Activated CD8-positive, alpha-beta T cell treated with anti-CD3 and anti-CD28 coated beads for 36 hours (primary cell): Measurements from ENCODE around the gene CD36. TPM values are rescaled to one million over a fixed set of nuclear protein-coding genes. Genes with fewer than 3 reads are reported as not detected.

Source experiments
- ATAC-seq: fragments of 200-7000 bp; cut with Tn5 transposase; one replicate; pipeline ENCODE4 v1.10.0; 2021; ENCODE audit warnings: mild to moderate bottlenecking, moderate library complexity
- CTCF ChIA-PET: fragments of 350-600 bp; sonication (Branson Sonifier 250); formaldehyde crosslinking; loops from one replicate; lab custom pipeline; 2021; ENCODE audit warnings: antibody characterized with exemption; lab: Charles Lee
- POLR2A ChIA-PET: fragments of 350-600 bp; sonication (Branson Sonifier 250); formaldehyde crosslinking; loops from one replicate; lab custom pipeline; 2021; ENCODE audit warnings: antibody characterized with exemption; lab: Charles Lee
- DNase-seq: peaks from one replicate; pipeline ENCODE4 v3.0.0-alpha.2; 2020
- H3K27ac Mint-ChIP-seq: one replicate; pipeline ENCODE4 v1.8.0; 2021; ENCODE audit warnings: mild to moderate bottlenecking, mixed read lengths
- H3K27me3 Mint-ChIP-seq: one replicate; pipeline ENCODE4 v1.8.0; 2021; ENCODE audit warnings: mixed read lengths
- H3K36me3 Mint-ChIP-seq: one replicate; pipeline ENCODE4 v1.8.0; 2021; ENCODE audit warnings: low read depth, mixed read lengths
- H3K4me1 Mint-ChIP-seq: one replicate; pipeline ENCODE4 v1.8.0; 2021; ENCODE audit warnings: low read depth, mixed read lengths
- H3K4me3 Mint-ChIP-seq: one replicate; pipeline ENCODE4 v1.8.0; 2021; ENCODE audit warnings: mild to moderate bottlenecking, moderate library complexity, mixed read lengths
- H3K9me3 Mint-ChIP-seq: one replicate; pipeline ENCODE4 v1.8.0; 2021; ENCODE audit warnings: mixed read lengths
- CTCF ChIP-seq: fragments of 200-600 bp; IDR thresholded peaks from one replicate; pipeline ENCODE4 v1.8.0; 2022; ENCODE audit warnings: antibody characterized with exemption, mild to moderate bottlenecking
- intact Hi-C: fragments of 100-400 bp; cut with micrococcal nuclease; formaldehyde crosslinking; loops from one replicate; pipeline ENCODE4 v1.10.0; 2022
- total RNA-seq, 2 experiments: library from RNA; stranded (reverse); gene quantifications; one replicate each; pipeline ENCODE4 v1.2.3, GENCODE V29; 2021

Gene CD36
- total RNA-seq, 2 experiments from 2014 or later, result not detected

DNA sequence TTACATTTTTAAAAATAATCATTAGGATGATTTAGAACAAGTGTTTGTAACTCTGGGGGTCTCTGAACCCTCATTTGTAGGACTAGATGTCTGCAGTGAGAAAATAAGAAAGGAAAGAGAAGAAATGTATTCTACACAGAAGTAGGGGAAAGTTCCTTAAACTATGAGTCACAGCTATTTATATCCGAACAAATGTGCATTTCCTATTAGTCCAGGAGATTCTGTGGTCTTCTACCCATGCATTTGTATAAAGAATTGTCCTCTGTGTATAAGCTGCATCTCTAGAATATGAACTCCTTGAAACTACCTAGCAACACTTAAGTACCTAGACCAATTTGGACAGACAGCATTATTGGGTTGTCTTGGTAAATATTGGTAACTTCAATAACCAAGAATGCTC is 15.9 kb upstream of the CD36 start:
- no peaks in the 10 kb centered on the region for H3K27me3 Mint-ChIP-seq
- H3K4me1 Mint-ChIP-seq, result no peaks in the 10 kb centered on the region
- DNase-seq (no peak), ATAC-seq (no peak)
- H3K36me3 Mint-ChIP-seq, result no peaks in the 10 kb centered on the region
- CTCF ChIA-PET, result no interaction called here
- intact Hi-C loops, result no loop called here
- H3K27ac Mint-ChIP-seq, result no peak overlapping the region
- no peak for TF ChIP-seq CTCF
- POLR2A ChIA-PET, result interaction anchor here (0.8 kb wide), 1 partner anchor 351 kb away, joined by 3 read pairs; no protein-coding TSS in a partner anchor
- no peak overlapping the region for H3K4me3 Mint-ChIP-seq
- H3K9me3 Mint-ChIP-seq, result no peaks in the 10 kb centered on the region

GRCh38 chr7:80623503-80624252 is 14.8 kb upstream of the CD36 start:
- H3K4me3 Mint-ChIP-seq, result no peak overlapping the region
- intact Hi-C loops, result no loop called here
- no peak overlapping the region for H3K27ac Mint-ChIP-seq
- H3K36me3 Mint-ChIP-seq, result no peaks in the 10 kb centered on the region
- POLR2A ChIA-PET, result no interaction called here
- H3K27me3 Mint-ChIP-seq, result no peaks in the 10 kb centered on the region
- H3K9me3 Mint-ChIP-seq, result no peaks in the 10 kb centered on the region
- DNase-seq (no peak), ATAC-seq (no peak)
- no peak for TF ChIP-seq CTCF
- no peaks in the 10 kb centered on the region for H3K4me1 Mint-ChIP-seq
- CTCF ChIA-PET, result no interaction called here

GRCh38 chr7:80624763-80625162 is 13.7 kb upstream of the CD36 start:
- intact Hi-C loops, result no loop called here
- ChIA-PET CTCF (no interaction called here), POLR2A (no interaction called here)
- Mint-ChIP-seq H3K27ac (no peak overlapping the region), H3K36me3 (no peaks in the 10 kb centered on the region), H3K4me1 (no peaks in the 10 kb centered on the region), H3K4me3 (no peak overlapping the region), H3K9me3 (no peaks in the 10 kb centered on the region), H3K27me3 (no peaks in the 10 kb centered on the region)
- ATAC-seq, result no peak
- no peak for TF ChIP-seq CTCF
- no peak for DNase-seq

- CTCF ChIA-PET, result no interaction called here
- DNase-seq (no peak), ATAC-seq (no peak)
- no peaks in the 10 kb centered on the region for H3K4me1 Mint-ChIP-seq
- POLR2A ChIA-PET, result no interaction called here
- TF ChIP-seq CTCF, result no peak
- no peaks in the 10 kb centered on the region for H3K27me3 Mint-ChIP-seq
- no peak overlapping the region for H3K4me3 Mint-ChIP-seq
- no peak overlapping the region for H3K27ac Mint-ChIP-seq
- intact Hi-C loops, result no loop called here
- H3K36me3 Mint-ChIP-seq, result no peaks in the 10 kb centered on the region
- no peaks in the 10 kb centered on the region for H3K9me3 Mint-ChIP-seq
Measured at GRCh38 chr7:80629023-80629422, 9.4 kb upstream of the CD36 start.

DNA sequence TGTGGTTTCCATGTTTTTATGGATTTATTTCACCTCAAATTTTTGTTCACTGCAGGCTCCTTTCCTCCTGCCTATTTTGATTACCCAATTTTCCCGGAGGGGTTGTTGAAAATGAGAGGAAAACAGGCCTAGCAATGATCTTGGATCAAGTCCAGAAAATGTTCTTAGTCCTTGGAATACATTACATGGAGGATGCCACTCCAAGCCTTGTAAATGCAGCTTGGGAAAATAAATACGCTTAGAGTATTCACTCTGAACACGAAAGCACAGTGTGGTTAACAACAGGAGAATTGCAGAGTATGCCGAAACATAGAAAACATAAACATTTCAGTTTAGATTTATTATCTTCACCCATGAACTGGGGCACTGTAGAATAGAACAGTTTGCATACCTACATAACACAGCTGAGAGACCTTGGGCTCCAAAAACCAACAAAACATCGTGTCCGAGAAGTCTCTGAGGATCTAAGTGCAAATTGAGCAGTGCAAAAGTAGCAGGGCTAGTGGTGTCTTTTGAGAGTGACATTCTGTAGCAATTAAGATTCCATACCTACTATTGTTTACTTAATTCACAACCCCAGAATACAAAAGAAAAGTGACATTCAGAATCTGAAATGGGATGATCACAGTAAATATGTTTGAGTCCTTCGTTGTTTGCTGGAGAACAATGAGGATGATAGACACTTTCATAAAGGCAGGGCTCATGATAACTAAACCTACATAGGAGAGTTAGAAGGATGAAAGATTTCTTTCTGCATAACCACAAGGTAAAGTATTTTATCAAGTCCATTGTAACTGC is 7.6 kb upstream of the CD36 start:
- CTCF ChIA-PET, result no interaction called here

More for the DNA sequence above, 7.6 kb upstream of the CD36 start:
- intact Hi-C loops, result no loop called here
- no peak for TF ChIP-seq CTCF
- Mint-ChIP-seq H3K4me3 (no peak overlapping the region), H3K9me3 (no peaks in the 10 kb centered on the region), H3K27me3 (no peaks in the 10 kb centered on the region), H3K36me3 (no peaks in the 10 kb centered on the region), H3K4me1 (no peaks in the 10 kb centered on the region), H3K27ac (no peak overlapping the region)
- DNase-seq (no peak), ATAC-seq (no peak)
- POLR2A ChIA-PET, result no interaction called here
